ENCODE measurements around the gene FAM53B. TPM values are rescaled to one million over a fixed set of nuclear protein-coding genes. Genes with fewer than 3 reads are reported as not detected.

FAM53B gene
- total RNA-seq, 4 donors from 2014 or later = 60.8 to 84.8 (median 78.8) TPM

- Histone ChIP-seq H3K27ac (peak overlapping the region in 3 of 4 donors; percentile 82 to 91 (median 83)), H3K27me3 (no peaks in the 10 kb centered on the region), H3K4me1 (peaks cover 5 to 99% (median 80%) of the 10 kb centered on the region in 4 donors), H3K9me3 (no peaks in the 10 kb centered on the region), H3K4me3 (no peak overlapping the region), H3K36me3 (peaks cover 0 to 12% (median 0%) of the 10 kb centered on the region in 3 donors)
- DNase-seq (ENCODE audit: low spot score in 2 of 2) = no peak
- WGBS, 2 donors = 75 to 85% methylated on average over 5 to 14 of the region's 14 CpGs
- no peak for TF ChIP-seq EP300 (IDR thresholded peaks at IDR 0.05)
- TF ChIP-seq POLR2A (IDR thresholded peaks at IDR 0.05) = no peak
- TF ChIP-seq CTCF (IDR thresholded peaks at IDR 0.05) = no peak
Measured at GRCh38 chr10:124651402-124651891, 92.7 kb downstream of the FAM53B start.

- WGBS, 2 donors = 62 to 76% methylated on average over 12 to 13 of the region's 13 CpGs
- no peak for DNase-seq (ENCODE audit: low spot score in 2 of 2)
- H3K36me3 ChIP-seq = peaks cover 0 to 6% (median 0%) of the 10 kb centered on the region in 3 donors
- no peaks in the 10 kb centered on the region for H3K9me3 ChIP-seq
- peak overlapping the region in 3 of 4 donors; percentile 82 to 91 (median 83) for H3K27ac ChIP-seq
- H3K4me3 ChIP-seq = no peak overlapping the region
- H3K27me3 ChIP-seq = no peaks in the 10 kb centered on the region
- peaks cover 5 to 99% (median 83%) of the 10 kb centered on the region in 4 donors for H3K4me1 ChIP-seq
- no peak for TF ChIP-seq EP300 (IDR thresholded peaks at IDR 0.05)
Measured at GRCh38 chr10:124650820-124651401, 93.3 kb downstream of the FAM53B start.

GRCh38 chr10:124650263-124650662 lies 93.9 kb downstream of the FAM53B start:
- 96 to 99% methylated on average over 12 of the region's 12 CpGs for WGBS, 2 donors
- H3K27ac ChIP-seq = peak overlapping the region in 3 of 4 donors; percentile 82 to 91 (median 83)
- H3K4me1 ChIP-seq = peaks cover 5 to 100% (median 86%) of the 10 kb centered on the region in 4 donors

GRCh38 chr10:124649214-124649613 lies 95.0 kb downstream of the FAM53B start:
- Histone ChIP-seq H3K27me3 (no peaks in the 10 kb centered on the region), H3K27ac (peak overlapping the region; percentile 54 to 91 (median 82)), H3K36me3 (peaks cover 0 to 6% (median 0%) of the 10 kb centered on the region in 3 donors), H3K4me1 (peaks cover 5 to 100% (median 89%) of the 10 kb centered on the region in 4 donors), H3K9me3 (no peaks in the 10 kb centered on the region), H3K4me3 (no peak overlapping the region)
- 30 to 37% methylated on average over 5 of the region's 5 CpGs for WGBS, 2 donors
- peak in 1 of 2 donors; percentile 32 for DNase-seq (ENCODE audit: low spot score in 2 of 2)
- TF ChIP-seq POLR2A (IDR thresholded peaks at IDR 0.05) (no peak), CTCF (IDR thresholded peaks at IDR 0.05) (no peak), EP300 (IDR thresholded peaks at IDR 0.05) (peak in 1 of 2 donors; percentile 54)

More at GRCh38 chr10:124650263-124650662, 93.9 kb downstream of the FAM53B start:
- Histone ChIP-seq H3K36me3 (peaks cover 0 to 6% (median 0%) of the 10 kb centered on the region in 3 donors), H3K9me3 (no peaks in the 10 kb centered on the region), H3K4me3 (no peak overlapping the region), H3K27me3 (no peaks in the 10 kb centered on the region)
- no peak for TF ChIP-seq POLR2A (IDR thresholded peaks at IDR 0.05)
- no peak for TF ChIP-seq CTCF (IDR thresholded peaks at IDR 0.05)
- TF ChIP-seq EP300 (IDR thresholded peaks at IDR 0.05) = no peak
- no peak for DNase-seq (ENCODE audit: low spot score in 2 of 2)

- 46 to 52% methylated on average over 9 of the region's 9 CpGs for WGBS, 2 donors
- H3K4me1 ChIP-seq = peaks cover 5 to 100% (median 89%) of the 10 kb centered on the region in 4 donors
- H3K27me3 ChIP-seq = no peaks in the 10 kb centered on the region
- TF ChIP-seq CTCF (IDR thresholded peaks at IDR 0.05) (no peak), POLR2A (IDR thresholded peaks at IDR 0.05) (no peak), EP300 (IDR thresholded peaks at IDR 0.05) (no peak)
- H3K36me3 ChIP-seq = peaks cover 0 to 6% (median 0%) of the 10 kb centered on the region in 3 donors
- H3K27ac ChIP-seq = peak overlapping the region; percentile 54 to 91 (median 82)
- peak; percentile 37 to 38 for DNase-seq (ENCODE audit: low spot score in 2 of 2)
- H3K9me3 ChIP-seq = no peaks in the 10 kb centered on the region
- no peak overlapping the region for H3K4me3 ChIP-seq
Measured at GRCh38 chr10:124648738-124649137, 95.4 kb downstream of the FAM53B start.

All from tibial nerve (tissue), 4 donors.